HL-60 (cell line): ENCODE results near the gene GAL3ST2.

Experiments
- DNase-seq, 2 experiments: peaks; one replicate each; pipeline ENCODE4 v3.0.0-alpha.2; 2010 to 2020; ENCODE audit warnings: low read depth in 1 of 2, low spot score in 1 of 2
- H3K27ac ChIP-seq: fragments of 250-450 bp; sonication (Bioruptor Pico); replicated peaks from 2 replicates; pipeline ENCODE4 v1.5.1; 2020; ENCODE audit warnings: mild to moderate bottlenecking, moderate library complexity
- H3K27me3 ChIP-seq: fragments of 250-450 bp; sonication (Bioruptor Pico); 2 replicates; pipeline ENCODE4 v1.5.1; 2021; ENCODE audit warnings: mild to moderate bottlenecking, moderate library complexity; ENCODE audit not compliant: insufficient read depth, poor library complexity, severe bottlenecking
- H3K4me3 ChIP-seq: replicated peaks from 2 replicates; pipeline ENCODE4 v1.5.1; 2011; ENCODE audit warnings: mild to moderate bottlenecking, control low read depth, low read length; ENCODE audit not compliant: insufficient read depth
- GABPA ChIP-seq: IDR thresholded peaks from 2 replicates; pipeline ENCODE4 v1.6.1; 2012; ENCODE audit warnings: low read depth
- POLR2AphosphoS5 ChIP-seq: IDR thresholded peaks from 2 replicates; pipeline ENCODE4 v1.6.1; 2012; ENCODE audit warnings: low read depth
- REST ChIP-seq: IDR thresholded peaks from 2 replicates; pipeline ENCODE4 v1.6.1; 2012; ENCODE audit warnings: low read depth; ENCODE audit not compliant: insufficient replicate concordance
- SPI1 ChIP-seq: IDR thresholded peaks from 2 replicates; pipeline ENCODE4 v1.6.1; 2012; ENCODE audit warnings: low read depth, mild to moderate bottlenecking, borderline replicate concordance
- TF ChIP-seq, protein P1 (sequence below): IDR thresholded peaks from one replicate; pipeline ENCODE4 v1.5.1; 2011; ENCODE audit warnings: low read length, control low read depth, inconsistent platforms; ENCODE audit not compliant: insufficient read depth

Gene GAL3ST2

GRCh38 chr2:241808051-241808720 lies 31.6 kb downstream of the GAL3ST2 start:
- Histone ChIP-seq H3K4me3 (no peak overlapping the region), H3K27ac (no peak overlapping the region), H3K27me3 (peaks cover 13% of the 10 kb centered on the region)
- DNase-seq = no peak
- no peak for TF ChIP-seq GABPA
- no peak for TF ChIP-seq REST
- no peak for TF ChIP-seq SPI1
- TF ChIP-seq POLR2AphosphoS5 = no peak
- TF ChIP-seq, protein P1, sequence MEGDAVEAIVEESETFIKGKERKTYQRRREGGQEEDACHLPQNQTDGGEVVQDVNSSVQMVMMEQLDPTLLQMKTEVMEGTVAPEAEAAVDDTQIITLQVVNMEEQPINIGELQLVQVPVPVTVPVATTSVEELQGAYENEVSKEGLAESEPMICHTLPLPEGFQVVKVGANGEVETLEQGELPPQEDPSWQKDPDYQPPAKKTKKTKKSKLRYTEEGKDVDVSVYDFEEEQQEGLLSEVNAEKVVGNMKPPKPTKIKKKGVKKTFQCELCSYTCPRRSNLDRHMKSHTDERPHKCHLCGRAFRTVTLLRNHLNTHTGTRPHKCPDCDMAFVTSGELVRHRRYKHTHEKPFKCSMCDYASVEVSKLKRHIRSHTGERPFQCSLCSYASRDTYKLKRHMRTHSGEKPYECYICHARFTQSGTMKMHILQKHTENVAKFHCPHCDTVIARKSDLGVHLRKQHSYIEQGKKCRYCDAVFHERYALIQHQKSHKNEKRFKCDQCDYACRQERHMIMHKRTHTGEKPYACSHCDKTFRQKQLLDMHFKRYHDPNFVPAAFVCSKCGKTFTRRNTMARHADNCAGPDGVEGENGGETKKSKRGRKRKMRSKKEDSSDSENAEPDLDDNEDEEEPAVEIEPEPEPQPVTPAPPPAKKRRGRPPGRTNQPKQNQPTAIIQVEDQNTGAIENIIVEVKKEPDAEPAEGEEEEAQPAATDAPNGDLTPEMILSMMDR = no peak

DNA sequence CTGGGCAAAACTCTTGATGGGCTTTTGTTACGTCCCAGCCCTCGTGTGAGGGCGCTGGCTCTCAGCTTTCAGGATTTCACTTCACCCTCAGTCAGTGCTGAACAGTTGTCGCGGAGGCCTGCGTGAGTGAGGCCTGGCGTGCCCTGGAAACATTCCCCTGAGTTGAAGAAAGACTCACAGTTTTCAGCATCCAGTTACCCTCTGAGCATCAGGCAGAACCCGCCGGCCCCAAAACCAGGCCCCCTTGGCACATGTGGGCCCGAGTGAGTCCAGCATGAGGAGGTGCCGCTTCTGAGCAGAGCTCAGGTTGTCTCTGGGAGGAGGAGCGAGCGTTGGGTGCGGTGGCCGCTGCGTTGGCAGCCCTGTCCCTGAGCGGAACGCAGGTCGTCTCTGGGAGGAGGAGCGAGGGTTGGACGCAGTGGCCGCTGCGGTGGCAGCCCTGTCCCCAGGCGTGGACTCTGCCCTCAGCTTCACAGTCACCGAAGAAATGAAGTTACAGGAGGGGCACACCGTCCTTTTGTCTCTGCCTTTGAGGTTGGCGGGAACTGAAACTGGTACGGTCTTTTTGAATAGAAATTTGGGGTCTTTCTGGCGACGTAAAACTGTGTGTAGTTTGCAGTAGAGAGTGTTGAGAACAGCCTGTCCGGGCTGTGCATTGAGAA lies 32.2 kb downstream of the GAL3ST2 start, which contains the start of gene NEU4:
NEU4 (plus strand) TSS at position 473 of the 662 bp plus-strand sequence. CDS start 5,292 bp downstream, outside the sequence.
- Histone ChIP-seq H3K27ac (no peak within 1 kb of the TSS), H3K4me3 (no peak within 1 kb of the TSS), H3K27me3 (peaks cover 10% of the 10 kb centered on the region)
- TF ChIP-seq, protein P1 = no peak
- DNase-seq = no peak

GRCh38 chr2:241809383-241810306 lies 33.0 kb downstream of the GAL3ST2 start:
- Histone ChIP-seq H3K27me3 (peaks cover 2% of the 10 kb centered on the region), H3K27ac (no peak overlapping the region), H3K4me3 (no peak overlapping the region)
- DNase-seq = no peak
- TF ChIP-seq SPI1 = no peak

- Histone ChIP-seq H3K4me3 (no peak overlapping the region), H3K27me3 (peaks cover 3% of the 10 kb centered on the region), H3K27ac (no peak overlapping the region)
- TF ChIP-seq GABPA (no peak), SPI1 (no peak), POLR2AphosphoS5 (no peak), REST (no peak)
- TF ChIP-seq, protein P1 = no peak
- DNase-seq = no peak
Measured at GRCh38 chr2:241810307-241811200, 33.9 kb downstream of the GAL3ST2 start.
